HG02884 (cell line): ENCODE data around the gene C2CD4B.

Experiments
- ATAC-seq: cut with Tn5 transposase; IDR thresholded peaks from one replicate; pipeline ENCODE4 v1.9.1; 2021; ENCODE audit warnings: mild to moderate bottlenecking, moderate library complexity; ENCODE audit not compliant: unreplicated experiment

The C2CD4B gene

GRCh38 chr15:62119874-62120273 is 45.2 kb downstream of the C2CD4B start:
- no peak for ATAC-seq

GRCh38 chr15:62119227-62119864 is 45.7 kb downstream of the C2CD4B start:
- no peak for ATAC-seq

- ATAC-seq = no peak
These were observed 46.4 kb downstream of the C2CD4B start for GRCh38 chr15:62118520-62119226.

- no peak for ATAC-seq
These were observed 49.2 kb downstream of the C2CD4B start for GRCh38 chr15:62115847-62116246.
